Endothelial cell of umbilical vein (primary cell): ENCODE results near the gene LYPD5.
"Not testable (repeated sequence)": the region's sequence is repeated elsewhere in the genome, so short reads cannot be mapped to it uniquely, and the experiment has no call there.

Source experiments
- CTCF ChIP-seq, 2 donors: IDR thresholded peaks; 1 replicate in 1 of 2; 2 replicates in 1 of 2; pipeline ENCODE4 v1.5.1; 2011; ENCODE audit warnings: low read length in 2 of 2, mild to moderate bottlenecking in 2 of 2, moderate library complexity in 2 of 2, control low read depth in 1 of 2, inconsistent platforms in 1 of 2, low read depth in 1 of 2; ENCODE audit not compliant: insufficient read depth in 1 of 2; ENCODE audit errors: extremely low read depth in 1 of 2
- EZH2 ChIP-seq: IDR thresholded peaks from 2 replicates; pipeline ENCODE4 v1.6.1; 2012; ENCODE audit warnings: borderline replicate concordance, low read depth, mild to moderate bottlenecking, moderate library complexity, low read length, inconsistent platforms; ENCODE audit not compliant: severe bottlenecking
- MAX ChIP-seq: IDR thresholded peaks from 2 replicates; pipeline ENCODE4 v1.6.1; 2011; ENCODE audit not compliant: insufficient read depth, insufficient read length
- POLR2A ChIP-seq: IDR thresholded peaks from 2 replicates; pipeline ENCODE4 v1.6.1; 2012; ENCODE audit warnings: low read depth, mild to moderate bottlenecking, control low read depth, low read length
- POLR2AphosphoS5 ChIP-seq: IDR thresholded peaks from 2 replicates; pipeline ENCODE4 v1.6.1; 2012; ENCODE audit warnings: low read depth, mild to moderate bottlenecking, control low read depth, low read length, moderate library complexity; ENCODE audit not compliant: insufficient read depth

- TF ChIP-seq CTCF (IDR thresholded peaks at IDR 0.05; ENCODE audit: extremely low read depth in 1 of 2, insufficient read depth in 1 of 2, low read depth in 1 of 2, low read length in 2 of 2); POLR2A; POLR2AphosphoS5; EZH2; MAX: not testable (repeated sequence)
Observed at GRCh38 chr19:43824572-43824971, 22.3 kb upstream of the LYPD5 start.
